ENCODE measurements around the gene OLIG3. TPM values are rescaled to one million over a fixed set of nuclear protein-coding genes. Genes with fewer than 3 reads are reported as not detected.

The OLIG3 gene
- total and polyA plus RNA-seq, 4 donors, result 1.1 to 3.3 (median 2.8) TPM

- Histone ChIP-seq H3K27ac (ENCODE audit: low read depth, low read length) (no peak overlapping the region), H3K9me3 (ENCODE audit: control insufficient read depth, insufficient read depth, low read length) (no peaks in the 10 kb centered on the region), H3K4me3 (ENCODE audit: low read depth, low read length) (no peak overlapping the region), H3K36me3 (ENCODE audit: control insufficient read depth, insufficient read depth, low read length) (no peaks in the 10 kb centered on the region), H3K27me3 (ENCODE audit: control insufficient read depth, insufficient read depth, low read length) (peaks cover 91% of the 10 kb centered on the region), H3K4me1 (ENCODE audit: control insufficient read depth, insufficient read depth, low read length) (peaks cover 48% of the 10 kb centered on the region)
- DNase-seq (ENCODE audit: low read depth in 4 of 6, low spot score in 6 of 6), result peak in 2 of 6 donors; percentile 14 to 25
- 3% methylated on average over 45 of the region's 47 CpGs for WGBS (ENCODE audit: insufficient coverage)
These were observed 2.9 kb upstream of the OLIG3 start for GRCh38 chr6:137496909-137497720.

- peak in 1 of 6 donors; percentile 13 for DNase-seq (ENCODE audit: low read depth in 4 of 6, low spot score in 6 of 6)
- 2% methylated on average over 13 of the region's 17 CpGs for WGBS (ENCODE audit: insufficient coverage)
- Histone ChIP-seq H3K4me1 (ENCODE audit: control insufficient read depth, insufficient read depth, low read length) (peaks cover 48% of the 10 kb centered on the region), H3K27ac (ENCODE audit: low read depth, low read length) (no peak overlapping the region), H3K36me3 (ENCODE audit: control insufficient read depth, insufficient read depth, low read length) (no peaks in the 10 kb centered on the region), H3K9me3 (ENCODE audit: control insufficient read depth, insufficient read depth, low read length) (no peaks in the 10 kb centered on the region), H3K4me3 (ENCODE audit: low read depth, low read length) (no peak overlapping the region), H3K27me3 (ENCODE audit: control insufficient read depth, insufficient read depth, low read length) (peaks cover 94% of the 10 kb centered on the region)
These were observed 2.2 kb upstream of the OLIG3 start for GRCh38 chr6:137496368-137496767.

- Histone ChIP-seq H3K9me3 (ENCODE audit: control insufficient read depth, insufficient read depth, low read length) (no peaks in the 10 kb centered on the region), H3K36me3 (ENCODE audit: control insufficient read depth, insufficient read depth, low read length) (no peaks in the 10 kb centered on the region), H3K27ac (ENCODE audit: low read depth, low read length) (no peak overlapping the region), H3K4me1 (ENCODE audit: control insufficient read depth, insufficient read depth, low read length) (peaks cover 48% of the 10 kb centered on the region), H3K27me3 (ENCODE audit: control insufficient read depth, insufficient read depth, low read length) (peaks cover 94% of the 10 kb centered on the region), H3K4me3 (ENCODE audit: low read depth, low read length) (no peak overlapping the region)
- under 1% methylated on average over 25 of the region's 29 CpGs for WGBS (ENCODE audit: insufficient coverage)
- peak in 2 of 6 donors; percentile 64 to 68 for DNase-seq (ENCODE audit: low read depth in 4 of 6, low spot score in 6 of 6)
These were observed 1.6 kb upstream of the OLIG3 start for GRCh38 chr6:137495703-137496336.

- peak in 2 of 6 donors; percentile 59 to 61 for DNase-seq (ENCODE audit: low read depth in 4 of 6, low spot score in 6 of 6)
- peaks cover 48% of the 10 kb centered on the region for H3K4me1 ChIP-seq (ENCODE audit: control insufficient read depth, insufficient read depth, low read length)
- H3K4me3 ChIP-seq (ENCODE audit: low read depth, low read length), result no peak overlapping the region
- WGBS (ENCODE audit: insufficient coverage), result under 1% methylated on average over 26 of the region's 41 CpGs
- no peaks in the 10 kb centered on the region for H3K9me3 ChIP-seq (ENCODE audit: control insufficient read depth, insufficient read depth, low read length)
- H3K27me3 ChIP-seq (ENCODE audit: control insufficient read depth, insufficient read depth, low read length), result peaks cover 96% of the 10 kb centered on the region
- no peaks in the 10 kb centered on the region for H3K36me3 ChIP-seq (ENCODE audit: control insufficient read depth, insufficient read depth, low read length)
- no peak overlapping the region for H3K27ac ChIP-seq (ENCODE audit: low read depth, low read length)
These were observed 951 bp upstream of the OLIG3 start for GRCh38 chr6:137494988-137495702.

GRCh38 chr6:137493218-137494038, 766 bp downstream of the OLIG3 start:
- no peaks in the 10 kb centered on the region for H3K9me3 ChIP-seq (ENCODE audit: control insufficient read depth, insufficient read depth, low read length)
- H3K4me3 ChIP-seq (ENCODE audit: low read depth, low read length), result no peak overlapping the region
- DNase-seq (ENCODE audit: low read depth in 4 of 6, low spot score in 6 of 6), result peak in 2 of 6 donors; percentile 22 to 68
- H3K36me3 ChIP-seq (ENCODE audit: control insufficient read depth, insufficient read depth, low read length), result no peaks in the 10 kb centered on the region
- peaks cover 99% of the 10 kb centered on the region for H3K27me3 ChIP-seq (ENCODE audit: control insufficient read depth, insufficient read depth, low read length)
- peaks cover 62% of the 10 kb centered on the region for H3K4me1 ChIP-seq (ENCODE audit: control insufficient read depth, insufficient read depth, low read length)
- no peak overlapping the region for H3K27ac ChIP-seq (ENCODE audit: low read depth, low read length)
- under 1% methylated on average over 75 of the region's 77 CpGs for WGBS (ENCODE audit: insufficient coverage)

GRCh38 chr6:137492289-137493217, 1.6 kb downstream of the OLIG3 start:
- Histone ChIP-seq H3K4me1 (ENCODE audit: control insufficient read depth, insufficient read depth, low read length) (peaks cover 60% of the 10 kb centered on the region), H3K4me3 (ENCODE audit: low read depth, low read length) (no peak overlapping the region), H3K27ac (ENCODE audit: low read depth, low read length) (no peak overlapping the region), H3K27me3 (ENCODE audit: control insufficient read depth, insufficient read depth, low read length) (peaks cover 99% of the 10 kb centered on the region), H3K36me3 (ENCODE audit: control insufficient read depth, insufficient read depth, low read length) (no peaks in the 10 kb centered on the region), H3K9me3 (ENCODE audit: control insufficient read depth, insufficient read depth, low read length) (no peaks in the 10 kb centered on the region)
- peak in 2 of 6 donors; percentile 45 to 70 for DNase-seq (ENCODE audit: low read depth in 4 of 6, low spot score in 6 of 6)
- 5% methylated on average over 19 of the region's 29 CpGs for WGBS (ENCODE audit: insufficient coverage)

GRCh38 chr6:137491478-137491877, 2.7 kb downstream of the OLIG3 start:
- no peak for DNase-seq (ENCODE audit: low read depth in 4 of 6, low spot score in 6 of 6)
- Histone ChIP-seq H3K9me3 (ENCODE audit: control insufficient read depth, insufficient read depth, low read length) (no peaks in the 10 kb centered on the region), H3K4me3 (ENCODE audit: low read depth, low read length) (no peak overlapping the region), H3K27me3 (ENCODE audit: control insufficient read depth, insufficient read depth, low read length) (peaks cover 99% of the 10 kb centered on the region), H3K4me1 (ENCODE audit: control insufficient read depth, insufficient read depth, low read length) (peaks cover 50% of the 10 kb centered on the region), H3K36me3 (ENCODE audit: control insufficient read depth, insufficient read depth, low read length) (no peaks in the 10 kb centered on the region), H3K27ac (ENCODE audit: low read depth, low read length) (no peak overlapping the region)
- no CpG with 5 or more reads among the region's 6 CpGs for WGBS (ENCODE audit: insufficient coverage)

- Histone ChIP-seq H3K27me3 (ENCODE audit: control insufficient read depth, insufficient read depth, low read length) (peaks cover 99% of the 10 kb centered on the region), H3K4me3 (ENCODE audit: low read depth, low read length) (no peak overlapping the region), H3K4me1 (ENCODE audit: control insufficient read depth, insufficient read depth, low read length) (peaks cover 47% of the 10 kb centered on the region), H3K36me3 (ENCODE audit: control insufficient read depth, insufficient read depth, low read length) (no peaks in the 10 kb centered on the region), H3K9me3 (ENCODE audit: control insufficient read depth, insufficient read depth, low read length) (no peaks in the 10 kb centered on the region), H3K27ac (ENCODE audit: low read depth, low read length) (no peak overlapping the region)
- DNase-seq (ENCODE audit: low read depth in 4 of 6, low spot score in 6 of 6), result peak in 1 of 6 donors; percentile 4
- WGBS (ENCODE audit: insufficient coverage), result 30% methylated on average over 2 of the region's 4 CpGs
These were observed 3.2 kb downstream of the OLIG3 start for GRCh38 chr6:137490961-137491360.
